OCI-LY1 (cell line): Measurements from ENCODE around the gene LRCH1.

Experiments used
- EZH2 ChIP-seq: fragments of 200-600 bp; sonication (generic), shearing (Covaris generic); IDR thresholded peaks from 2 replicates; pipeline ENCODE4 v1.8.0; 2017; ENCODE audit warnings: borderline replicate concordance, mixed run types, mild to moderate bottlenecking, antibody characterized with exemption, low read length, moderate library complexity, mixed read lengths
- TF ChIP-seq, protein P1 (sequence below): fragments of 200-600 bp; sonication (generic), shearing (Covaris generic); IDR thresholded peaks from 2 replicates; pipeline ENCODE4 v1.5.1; 2017; ENCODE audit warnings: mild to moderate bottlenecking, antibody characterized with exemption, low read length, moderate library complexity, mixed read lengths

DNA sequence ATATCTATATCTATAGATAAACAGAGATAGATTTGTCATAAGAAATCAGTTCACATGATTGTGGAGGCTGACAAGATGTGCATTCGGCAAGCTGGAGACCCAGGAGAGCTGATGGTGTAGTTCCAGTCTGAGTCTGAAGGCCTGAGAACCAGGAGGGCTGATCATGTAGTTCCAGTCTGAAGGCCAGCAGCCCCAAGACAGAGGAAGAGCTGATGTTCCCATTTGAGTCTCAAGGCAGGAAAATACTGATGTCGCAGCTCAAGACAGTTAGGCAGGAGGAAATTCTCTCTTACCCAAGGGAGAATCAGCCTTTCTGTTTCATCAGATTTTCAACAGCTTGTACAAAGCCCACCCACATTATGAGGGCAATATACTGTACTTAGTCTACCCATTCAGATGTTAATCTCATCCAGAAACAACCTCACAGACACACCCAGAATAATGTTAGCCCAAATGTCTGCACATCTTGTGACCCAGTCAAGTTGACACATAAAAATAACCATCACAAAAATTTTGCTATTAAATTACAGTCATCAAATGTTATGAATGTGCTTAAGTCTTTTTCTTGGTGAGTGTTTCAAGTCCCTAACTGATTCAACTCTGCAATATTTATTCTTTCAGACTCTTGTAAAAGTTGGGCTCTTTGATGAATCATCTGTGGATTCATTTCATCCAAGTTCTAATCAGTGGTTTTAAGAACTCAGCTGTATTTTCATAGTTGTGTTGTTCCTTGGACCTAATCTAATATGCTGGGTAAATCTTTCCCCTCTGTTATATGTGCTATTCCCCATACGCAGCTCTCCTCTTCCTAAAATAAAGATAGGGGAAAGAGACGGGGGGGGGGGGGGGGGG, 22.7 kb upstream of the LRCH1 start:
- TF ChIP-seq, protein P1, sequence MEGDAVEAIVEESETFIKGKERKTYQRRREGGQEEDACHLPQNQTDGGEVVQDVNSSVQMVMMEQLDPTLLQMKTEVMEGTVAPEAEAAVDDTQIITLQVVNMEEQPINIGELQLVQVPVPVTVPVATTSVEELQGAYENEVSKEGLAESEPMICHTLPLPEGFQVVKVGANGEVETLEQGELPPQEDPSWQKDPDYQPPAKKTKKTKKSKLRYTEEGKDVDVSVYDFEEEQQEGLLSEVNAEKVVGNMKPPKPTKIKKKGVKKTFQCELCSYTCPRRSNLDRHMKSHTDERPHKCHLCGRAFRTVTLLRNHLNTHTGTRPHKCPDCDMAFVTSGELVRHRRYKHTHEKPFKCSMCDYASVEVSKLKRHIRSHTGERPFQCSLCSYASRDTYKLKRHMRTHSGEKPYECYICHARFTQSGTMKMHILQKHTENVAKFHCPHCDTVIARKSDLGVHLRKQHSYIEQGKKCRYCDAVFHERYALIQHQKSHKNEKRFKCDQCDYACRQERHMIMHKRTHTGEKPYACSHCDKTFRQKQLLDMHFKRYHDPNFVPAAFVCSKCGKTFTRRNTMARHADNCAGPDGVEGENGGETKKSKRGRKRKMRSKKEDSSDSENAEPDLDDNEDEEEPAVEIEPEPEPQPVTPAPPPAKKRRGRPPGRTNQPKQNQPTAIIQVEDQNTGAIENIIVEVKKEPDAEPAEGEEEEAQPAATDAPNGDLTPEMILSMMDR: no peak
- no peak for TF ChIP-seq EZH2
